WTC11 (cell line): ENCODE results near the gene SEMA4A.

ENCODE experiments used
- NR1H2 ChIP-seq: sonication (generic); formaldehyde crosslinking; IDR thresholded peaks from 2 replicates; pipeline ENCODE4 v1.9.0; 2021; ENCODE audit warnings: mild to moderate bottlenecking, moderate library complexity, missing genetic modification reagents
- USF2 ChIP-seq: sonication (generic); formaldehyde crosslinking; IDR thresholded peaks from 2 replicates; pipeline ENCODE4 v1.8.1; 2023; ENCODE audit warnings: mild to moderate bottlenecking, missing genetic modification reagents, moderate library complexity
- ZNF317 ChIP-seq: sonication (generic); formaldehyde crosslinking; IDR thresholded peaks from 2 replicates; pipeline ENCODE4 v1.8.1; 2023; ENCODE audit warnings: low read depth, mild to moderate bottlenecking, moderate library complexity, missing genetic modification reagents, borderline replicate concordance
- ZNF423 ChIP-seq: fragments of 250-450 bp; sonication (Bioruptor Pico); IDR thresholded peaks from 2 replicates; pipeline ENCODE4 v2.1.2; 2022; ENCODE audit warnings: mild to moderate bottlenecking, moderate library complexity
- TF ChIP-seq, protein P1 (sequence below): fragments of 200-600 bp; IDR thresholded peaks from 2 replicates; pipeline ENCODE4 v1.8.0; 2022; ENCODE audit warnings: antibody characterized with exemption

GRCh38 chr1:156172696-156173470, 19.5 kb downstream of the SEMA4A start:
- TF ChIP-seq, protein P1, sequence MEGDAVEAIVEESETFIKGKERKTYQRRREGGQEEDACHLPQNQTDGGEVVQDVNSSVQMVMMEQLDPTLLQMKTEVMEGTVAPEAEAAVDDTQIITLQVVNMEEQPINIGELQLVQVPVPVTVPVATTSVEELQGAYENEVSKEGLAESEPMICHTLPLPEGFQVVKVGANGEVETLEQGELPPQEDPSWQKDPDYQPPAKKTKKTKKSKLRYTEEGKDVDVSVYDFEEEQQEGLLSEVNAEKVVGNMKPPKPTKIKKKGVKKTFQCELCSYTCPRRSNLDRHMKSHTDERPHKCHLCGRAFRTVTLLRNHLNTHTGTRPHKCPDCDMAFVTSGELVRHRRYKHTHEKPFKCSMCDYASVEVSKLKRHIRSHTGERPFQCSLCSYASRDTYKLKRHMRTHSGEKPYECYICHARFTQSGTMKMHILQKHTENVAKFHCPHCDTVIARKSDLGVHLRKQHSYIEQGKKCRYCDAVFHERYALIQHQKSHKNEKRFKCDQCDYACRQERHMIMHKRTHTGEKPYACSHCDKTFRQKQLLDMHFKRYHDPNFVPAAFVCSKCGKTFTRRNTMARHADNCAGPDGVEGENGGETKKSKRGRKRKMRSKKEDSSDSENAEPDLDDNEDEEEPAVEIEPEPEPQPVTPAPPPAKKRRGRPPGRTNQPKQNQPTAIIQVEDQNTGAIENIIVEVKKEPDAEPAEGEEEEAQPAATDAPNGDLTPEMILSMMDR, result no peak
- TF ChIP-seq USF2 (CRISPR knock-in tag), result no peak
- no peak for TF ChIP-seq NR1H2
- TF ChIP-seq ZNF317, result no peak
- no peak for TF ChIP-seq ZNF423
